NB4 (cell line): ENCODE results near the gene JCAD.

Source experiments
- DNase-seq: peaks from one replicate; pipeline ENCODE4 v3.0.0; 2010; ENCODE audit warnings: low read depth
- H3K4me3 ChIP-seq: one replicate; pipeline ENCODE4 v1.5.1; 2011; ENCODE audit warnings: mild to moderate bottlenecking, low read depth, low read length, moderate library complexity
- CTCF ChIP-seq: IDR thresholded peaks from one replicate; pipeline ENCODE4 v1.5.1; 2012; ENCODE audit warnings: low read depth, low read length
- MAX ChIP-seq: IDR thresholded peaks from 2 replicates; pipeline ENCODE4 v1.6.1; 2011; ENCODE audit warnings: low read depth, low read length
- MYC ChIP-seq: IDR thresholded peaks from 2 replicates; pipeline ENCODE4 v1.6.1; 2011; ENCODE audit warnings: low read depth, low read length
- POLR2A ChIP-seq: IDR thresholded peaks from 2 replicates; pipeline ENCODE4 v1.6.1; 2011; ENCODE audit warnings: mild to moderate bottlenecking; ENCODE audit not compliant: insufficient read length; ENCODE audit errors: extremely low read depth

Gene JCAD

GRCh38 chr10:29994811-29995210 lies 64.6 kb downstream of the JCAD start:
- H3K4me3 ChIP-seq: no peak overlapping the region
- no peak for DNase-seq
- TF ChIP-seq CTCF (no peak), MAX (no peak), MYC (no peak), POLR2A (no peak)

GRCh38 chr10:29993319-29993915 lies 66.0 kb downstream of the JCAD start:
- H3K4me3 ChIP-seq: no peak overlapping the region
- DNase-seq: no peak
- no peak for TF ChIP-seq CTCF
- no peak for TF ChIP-seq POLR2A
- TF ChIP-seq MYC: no peak
- no peak for TF ChIP-seq MAX

- no peak overlapping the region for H3K4me3 ChIP-seq
- no peak for DNase-seq
- TF ChIP-seq POLR2A (no peak), CTCF (no peak), MAX (no peak), MYC (no peak)
Observed at GRCh38 chr10:29992914-29993313, 66.5 kb downstream of the JCAD start.

GRCh38 chr10:29991382-29991781 lies 68.0 kb downstream of the JCAD start:
- no peak for TF ChIP-seq POLR2A
- TF ChIP-seq CTCF: no peak
- no peak for TF ChIP-seq MYC
- TF ChIP-seq MAX: no peak
- no peak for DNase-seq
- H3K4me3 ChIP-seq: no peak overlapping the region

GRCh38 chr10:29987471-29987870 lies 71.9 kb downstream of the JCAD start:
- DNase-seq: no peak
- TF ChIP-seq MYC (no peak), CTCF (no peak), MAX (no peak), POLR2A (no peak)
- H3K4me3 ChIP-seq: no peak overlapping the region
